Measurements from ENCODE around the gene ZDHHC14.

ZDHHC14 gene

DNA sequence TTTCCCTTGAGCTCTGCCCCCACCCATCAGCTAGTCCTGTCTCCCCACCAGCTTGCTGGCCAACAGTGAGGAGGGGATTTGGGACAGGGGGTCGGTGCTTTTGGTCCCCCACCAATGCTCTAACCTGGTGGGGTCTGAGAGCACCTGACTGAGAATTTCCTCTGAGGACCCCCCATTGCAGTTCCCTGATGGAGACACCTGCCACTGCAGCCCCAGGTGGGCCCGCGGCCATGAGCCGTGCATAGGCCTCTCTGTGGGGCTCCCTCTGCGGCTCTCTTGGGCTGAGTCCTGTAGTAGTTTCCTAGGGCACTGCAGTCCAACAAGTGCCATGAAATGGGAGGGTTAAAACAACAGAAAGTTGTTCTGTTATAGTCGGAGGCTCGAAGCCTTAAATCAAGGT, 269.8 kb downstream of the ZDHHC14 start:
- H4K20me1 ChIP-seq (ENCODE audit: low read depth, low read length): no peaks in the 10 kb centered on the region
- H3K4me3 ChIP-seq (ENCODE audit: insufficient read depth, low read length, poor library complexity, severe bottlenecking): no peak overlapping the region
- no peaks in the 10 kb centered on the region for H3K36me3 ChIP-seq (ENCODE audit: low read length)
- H3K9ac ChIP-seq (ENCODE audit: low read length): no peak overlapping the region
- H2AFZ ChIP-seq (ENCODE audit: low read depth, low read length, severe bottlenecking): no peak overlapping the region
- H3K27me3 ChIP-seq (ENCODE audit: low read length): no peaks in the 10 kb centered on the region
- TF ChIP-seq EZH2phosphoT487 (conservative IDR thresholded peaks at IDR 0.05; ENCODE audit: low read length): no peak
- TF ChIP-seq, protein P1, sequence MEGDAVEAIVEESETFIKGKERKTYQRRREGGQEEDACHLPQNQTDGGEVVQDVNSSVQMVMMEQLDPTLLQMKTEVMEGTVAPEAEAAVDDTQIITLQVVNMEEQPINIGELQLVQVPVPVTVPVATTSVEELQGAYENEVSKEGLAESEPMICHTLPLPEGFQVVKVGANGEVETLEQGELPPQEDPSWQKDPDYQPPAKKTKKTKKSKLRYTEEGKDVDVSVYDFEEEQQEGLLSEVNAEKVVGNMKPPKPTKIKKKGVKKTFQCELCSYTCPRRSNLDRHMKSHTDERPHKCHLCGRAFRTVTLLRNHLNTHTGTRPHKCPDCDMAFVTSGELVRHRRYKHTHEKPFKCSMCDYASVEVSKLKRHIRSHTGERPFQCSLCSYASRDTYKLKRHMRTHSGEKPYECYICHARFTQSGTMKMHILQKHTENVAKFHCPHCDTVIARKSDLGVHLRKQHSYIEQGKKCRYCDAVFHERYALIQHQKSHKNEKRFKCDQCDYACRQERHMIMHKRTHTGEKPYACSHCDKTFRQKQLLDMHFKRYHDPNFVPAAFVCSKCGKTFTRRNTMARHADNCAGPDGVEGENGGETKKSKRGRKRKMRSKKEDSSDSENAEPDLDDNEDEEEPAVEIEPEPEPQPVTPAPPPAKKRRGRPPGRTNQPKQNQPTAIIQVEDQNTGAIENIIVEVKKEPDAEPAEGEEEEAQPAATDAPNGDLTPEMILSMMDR (IDR thresholded peaks at IDR 0.05; ENCODE audit: insufficient read depth, low read length, poor library complexity, severe bottlenecking): no peak
- no peak overlapping the region for H3K4me2 ChIP-seq (ENCODE audit: low read depth, low read length, poor library complexity, severe bottlenecking)
- H3K9me3 ChIP-seq (ENCODE audit: insufficient read depth, low read length): no peaks in the 10 kb centered on the region
- H3K79me2 ChIP-seq (ENCODE audit: insufficient read depth, low read length): no peaks in the 10 kb centered on the region
- no peaks in the 10 kb centered on the region for H3F3A ChIP-seq (ENCODE audit: insufficient read depth)
- H3K27ac ChIP-seq (ENCODE audit: low read depth, low read length): no peak overlapping the region
- H3K9me2 ChIP-seq (replicated peaks; ENCODE audit: insufficient read depth, low read length): no peaks in the 10 kb centered on the region

GRCh38 chr6:157651731-157652490, 270.9 kb downstream of the ZDHHC14 start:
- H4K20me1 ChIP-seq (ENCODE audit: low read depth, low read length): no peaks in the 10 kb centered on the region
- H3K36me3 ChIP-seq (ENCODE audit: low read length): no peaks in the 10 kb centered on the region
- TF ChIP-seq EZH2phosphoT487 (conservative IDR thresholded peaks at IDR 0.05; ENCODE audit: low read length): no peak
- TF ChIP-seq, protein P1 (IDR thresholded peaks at IDR 0.05; ENCODE audit: insufficient read depth, low read length, poor library complexity, severe bottlenecking): no peak
- no peak overlapping the region for H3K4me3 ChIP-seq (ENCODE audit: insufficient read depth, low read length, poor library complexity, severe bottlenecking)
- H3K9me2 ChIP-seq (replicated peaks; ENCODE audit: insufficient read depth, low read length): no peaks in the 10 kb centered on the region
- H3K9ac ChIP-seq (ENCODE audit: low read length): no peak overlapping the region
- H3K79me2 ChIP-seq (ENCODE audit: insufficient read depth, low read length): no peaks in the 10 kb centered on the region
- no peak overlapping the region for H3K4me2 ChIP-seq (ENCODE audit: low read depth, low read length, poor library complexity, severe bottlenecking)
- H3F3A ChIP-seq (ENCODE audit: insufficient read depth): no peaks in the 10 kb centered on the region
- no peaks in the 10 kb centered on the region for H3K27me3 ChIP-seq (ENCODE audit: low read length)
- no peak overlapping the region for H3K27ac ChIP-seq (ENCODE audit: low read depth, low read length)
- H3K9me3 ChIP-seq (ENCODE audit: insufficient read depth, low read length): no peaks in the 10 kb centered on the region
- H2AFZ ChIP-seq (ENCODE audit: low read depth, low read length, severe bottlenecking): no peak overlapping the region

DNA sequence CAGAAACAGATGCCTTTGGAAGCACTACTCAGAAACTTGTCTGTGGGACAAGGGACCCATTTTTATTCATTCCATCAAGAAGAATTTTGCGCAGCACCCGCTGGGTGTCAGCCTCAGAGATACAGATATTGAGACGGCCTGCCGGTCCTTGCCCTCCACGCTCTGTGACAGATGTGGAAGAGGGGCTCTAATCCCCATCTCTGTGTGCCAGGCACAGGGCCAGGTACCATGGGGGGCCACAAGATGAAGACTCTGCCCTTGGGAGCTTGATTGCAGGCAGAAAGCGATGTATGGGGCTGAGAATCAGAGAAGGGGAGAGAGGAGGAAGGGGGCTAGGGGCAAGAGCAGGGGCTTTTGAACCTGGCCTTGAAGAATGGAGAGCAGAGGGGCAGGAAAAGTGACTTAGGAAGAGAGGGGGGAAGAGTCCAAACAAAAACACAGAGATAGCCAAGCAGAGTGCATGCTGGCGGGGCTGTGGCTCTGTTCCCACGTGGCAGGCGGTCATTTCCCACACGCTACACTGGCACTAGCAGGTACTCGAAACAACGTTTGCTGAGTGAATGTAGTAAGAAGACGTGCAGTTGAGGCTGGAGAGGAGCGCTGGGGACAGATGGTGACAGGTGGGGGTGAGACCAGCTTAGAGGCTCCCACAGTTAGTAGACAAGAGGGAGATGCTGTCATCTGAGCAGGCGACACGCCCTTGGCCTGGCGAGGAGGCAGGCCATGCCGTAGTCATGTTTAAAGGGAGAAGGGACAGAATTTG, 271.8 kb downstream of the ZDHHC14 start:
- H3K4me3 ChIP-seq (ENCODE audit: insufficient read depth, low read length, poor library complexity, severe bottlenecking): no peak overlapping the region
- H3K4me2 ChIP-seq (ENCODE audit: low read depth, low read length, poor library complexity, severe bottlenecking): no peak overlapping the region
- no peak overlapping the region for H3K27ac ChIP-seq (ENCODE audit: low read depth, low read length)
- H3K36me3 ChIP-seq (ENCODE audit: low read length): no peaks in the 10 kb centered on the region
- H3K9me2 ChIP-seq (replicated peaks; ENCODE audit: insufficient read depth, low read length): no peaks in the 10 kb centered on the region
- no peaks in the 10 kb centered on the region for H3K27me3 ChIP-seq (ENCODE audit: low read length)
- no peak overlapping the region for H3K9ac ChIP-seq (ENCODE audit: low read length)
- H3K9me3 ChIP-seq (ENCODE audit: insufficient read depth, low read length): no peaks in the 10 kb centered on the region
- no peak overlapping the region for H2AFZ ChIP-seq (ENCODE audit: low read depth, low read length, severe bottlenecking)
- no peaks in the 10 kb centered on the region for H4K20me1 ChIP-seq (ENCODE audit: low read depth, low read length)
- H3F3A ChIP-seq (ENCODE audit: insufficient read depth): no peaks in the 10 kb centered on the region
- TF ChIP-seq, protein P1 (IDR thresholded peaks at IDR 0.05; ENCODE audit: insufficient read depth, low read length, poor library complexity, severe bottlenecking): no peak
- TF ChIP-seq EZH2phosphoT487 (conservative IDR thresholded peaks at IDR 0.05; ENCODE audit: low read length): no peak
- no peaks in the 10 kb centered on the region for H3K79me2 ChIP-seq (ENCODE audit: insufficient read depth, low read length)
